Stimulated activated CD8-positive, alpha-beta memory T cell treated with anti-CD3 and anti-CD28 coated beads, Interleukin-12 subunit alpha, Interleukin-12 subunit beta, amount 100 ng/mL, for 24 hours (primary cell): Measurements from ENCODE around the gene CITED4.

Source experiments
- DNase-seq: peaks from one replicate; pipeline ENCODE4 v3.0.0-alpha.2; 2020; ENCODE audit errors: extremely low read depth

Gene CITED4

DNA sequence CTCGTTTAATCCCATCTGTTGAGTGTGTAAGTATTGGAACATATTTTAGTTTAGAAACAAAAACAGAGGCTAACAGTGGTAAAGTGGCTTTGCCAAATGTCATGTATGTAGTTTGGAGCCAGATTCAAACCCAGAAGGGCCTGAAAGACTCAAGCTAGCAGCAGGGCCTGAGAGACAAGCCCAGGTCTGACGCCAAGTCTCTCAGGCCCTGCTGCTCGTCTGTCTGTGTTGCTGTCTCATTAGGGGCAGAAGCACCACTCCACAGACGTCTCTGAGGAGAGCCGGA lies 8.3 kb downstream of the CITED4 start:
- no peak for DNase-seq

DNA sequence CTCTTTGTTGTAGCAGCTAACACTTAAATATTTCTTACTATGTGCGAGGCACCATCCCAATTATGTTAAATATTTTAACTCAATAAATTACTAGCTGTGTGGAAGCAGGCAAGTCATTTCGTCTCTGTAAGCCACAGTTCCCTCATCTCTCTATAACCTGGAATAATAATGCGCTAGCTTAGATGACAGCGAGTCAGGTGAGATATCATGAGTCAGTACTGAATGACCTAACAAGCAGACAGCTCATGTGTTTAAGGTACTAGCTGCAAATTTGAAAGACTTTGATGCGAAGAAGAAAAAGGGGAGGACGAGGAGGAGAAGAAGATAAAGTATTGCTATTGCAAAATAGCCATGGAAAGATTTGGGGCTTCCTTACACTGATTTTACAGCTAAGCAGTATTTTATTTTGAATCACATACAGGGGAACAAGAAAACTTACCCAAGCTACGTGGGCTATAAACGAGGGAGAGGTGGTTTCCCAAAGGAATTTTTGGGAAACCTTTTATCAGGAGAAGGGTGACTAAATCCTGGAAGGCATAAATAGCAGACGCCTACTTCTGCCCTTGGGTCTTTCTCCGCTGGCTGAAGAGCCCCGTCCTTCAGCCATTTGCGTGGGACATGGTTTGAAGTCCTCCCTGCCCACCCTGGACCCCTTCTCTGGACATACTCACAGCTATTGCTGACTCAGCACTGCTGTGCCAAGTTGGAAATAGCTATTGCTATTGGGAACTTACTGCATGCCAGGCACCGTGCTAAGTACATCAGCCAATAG lies 8.9 kb downstream of the CITED4 start:
- DNase-seq = no peak

DNA sequence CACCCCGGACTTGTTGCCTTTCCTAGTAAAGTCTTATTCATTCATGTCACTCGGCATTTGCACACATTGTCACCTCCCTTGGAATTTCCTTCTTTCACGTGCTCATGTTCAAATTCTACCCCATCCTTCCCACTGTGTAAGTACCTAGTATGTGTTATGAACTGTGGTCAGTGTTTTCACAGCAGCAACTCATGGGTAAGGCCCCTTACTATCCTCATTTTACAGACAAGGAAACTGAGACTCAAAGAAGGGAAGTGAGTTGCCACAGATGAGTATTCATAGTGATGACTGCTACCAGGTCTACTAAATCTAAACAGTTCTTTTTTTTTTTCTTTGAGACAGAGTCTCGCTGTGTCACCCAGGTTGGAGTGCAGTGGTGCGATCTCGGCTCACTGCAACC lies 10.5 kb downstream of the CITED4 start:
- DNase-seq = no peak

DNA sequence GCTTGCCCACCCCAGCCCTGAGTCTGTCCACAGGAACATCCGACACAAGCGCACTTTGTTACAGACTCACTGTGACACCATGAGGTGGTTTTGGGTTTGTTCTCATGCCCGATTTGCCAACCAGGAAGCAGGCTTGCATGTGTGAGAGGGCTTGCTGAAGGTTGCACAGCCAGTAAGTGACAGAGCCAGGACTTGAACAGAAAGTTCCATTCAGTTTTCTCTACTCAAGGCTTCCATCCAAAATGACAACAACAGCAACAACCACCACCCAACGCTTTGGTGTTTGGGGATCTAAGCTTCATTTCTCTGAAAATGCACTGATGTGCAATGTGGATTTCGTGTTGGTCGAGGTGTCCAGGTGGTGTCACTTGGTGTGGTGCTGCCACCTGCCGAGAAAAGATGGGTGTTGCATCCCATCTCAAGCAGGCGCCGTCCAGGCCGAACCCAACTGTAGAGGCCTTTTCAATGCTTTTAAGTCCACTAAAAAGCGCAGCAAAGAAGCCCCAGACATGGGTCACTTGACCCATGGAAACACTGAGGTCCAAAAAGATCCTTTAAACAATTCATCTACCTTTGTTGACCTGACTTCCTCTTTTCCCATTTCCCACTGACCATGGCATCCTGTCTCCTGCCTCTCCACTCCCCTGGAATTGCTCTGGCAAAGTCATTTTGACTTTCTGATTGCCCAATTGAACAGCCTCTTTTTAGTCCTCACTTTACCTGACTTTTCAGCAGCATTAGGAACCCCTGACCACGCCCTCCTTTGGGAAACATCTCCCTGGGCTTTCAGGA lies 12.2 kb downstream of the CITED4 start:
- peak; percentile 46 for DNase-seq

DNA sequence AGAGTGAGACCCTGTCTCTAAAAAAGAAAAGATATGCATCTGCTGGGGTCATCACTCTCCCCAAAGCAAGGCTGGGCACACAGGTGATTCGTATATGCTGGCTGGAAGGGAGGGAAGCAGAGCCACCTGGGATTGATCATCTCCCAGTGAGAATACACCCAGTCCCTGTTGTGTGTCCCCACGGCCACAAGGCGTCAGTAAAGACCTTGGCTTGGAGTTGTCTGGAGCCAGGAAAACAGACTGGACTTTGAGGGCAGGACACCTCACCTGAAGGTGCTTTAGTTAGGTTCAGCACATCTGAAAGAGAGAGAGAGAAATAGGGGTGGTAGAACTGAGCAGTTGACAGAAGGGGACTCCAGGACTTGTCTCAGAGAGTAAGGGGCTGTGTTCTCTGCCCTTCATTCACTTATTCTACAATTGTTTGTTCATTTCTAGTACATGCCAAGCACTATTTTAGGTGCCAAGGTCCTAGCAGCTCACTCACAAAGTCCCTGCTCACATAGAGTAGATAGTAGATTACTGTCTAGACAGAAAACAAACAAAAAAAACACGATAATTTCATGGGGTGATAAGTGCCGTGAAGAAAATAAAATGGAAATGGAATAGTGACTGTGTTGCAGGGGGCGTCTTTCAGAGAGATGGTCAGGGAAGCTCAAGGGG lies 13.5 kb downstream of the CITED4 start:
- DNase-seq = no peak

DNA sequence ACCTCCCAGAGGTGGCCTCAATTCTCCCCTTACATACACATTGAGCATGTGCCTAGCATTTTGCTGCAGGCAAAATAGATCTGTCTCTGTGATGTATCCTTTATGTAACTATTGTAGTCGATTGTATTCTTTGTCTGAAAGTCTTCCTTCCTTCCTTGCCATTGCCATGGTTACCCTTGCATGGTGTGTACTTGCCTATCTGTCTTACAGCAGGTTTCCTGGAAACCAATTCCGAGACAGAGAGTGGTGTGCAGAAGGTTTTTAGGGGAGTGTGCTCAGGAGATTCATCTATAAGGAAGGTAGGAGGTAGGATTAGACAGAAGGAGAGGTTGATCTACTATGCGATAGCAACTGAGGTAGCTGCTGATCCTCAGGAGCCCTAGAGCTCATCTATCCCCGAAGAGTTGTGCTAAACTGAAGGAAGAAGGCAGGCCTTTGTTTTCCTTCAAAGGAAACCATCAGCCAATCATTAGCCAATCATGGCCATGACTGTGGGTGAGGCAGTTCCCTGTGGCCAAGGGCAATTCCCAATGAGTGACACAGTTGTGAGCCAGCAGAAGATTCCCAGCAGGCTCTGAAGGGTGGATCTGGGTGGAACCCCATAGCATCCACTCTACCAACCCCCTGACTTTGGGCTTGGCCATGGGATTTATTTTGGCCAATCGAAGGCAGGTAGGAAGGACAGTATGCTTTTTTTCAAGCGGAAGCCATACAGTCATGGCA lies 15.0 kb downstream of the CITED4 start:
- DNase-seq = no peak

DNA sequence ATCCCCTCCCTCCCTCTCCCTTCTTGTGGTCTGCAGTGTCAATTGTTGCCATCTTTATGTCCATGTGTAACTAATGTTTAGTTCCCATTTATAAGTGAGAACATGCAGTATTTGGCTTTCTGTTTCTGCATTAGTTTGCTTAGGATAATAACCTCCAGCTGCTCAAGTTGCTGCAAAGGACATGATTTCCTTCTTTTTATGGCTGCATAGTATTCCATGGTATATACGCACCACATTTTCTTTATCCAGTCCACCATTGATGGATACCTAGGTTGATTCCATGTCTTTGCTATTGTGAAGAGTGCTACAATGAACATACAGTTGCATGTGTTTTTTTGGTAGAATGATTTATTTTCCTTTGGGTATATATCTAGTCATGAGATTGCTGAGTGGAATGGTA lies 16.3 kb downstream of the CITED4 start:
- DNase-seq = no peak

DNA sequence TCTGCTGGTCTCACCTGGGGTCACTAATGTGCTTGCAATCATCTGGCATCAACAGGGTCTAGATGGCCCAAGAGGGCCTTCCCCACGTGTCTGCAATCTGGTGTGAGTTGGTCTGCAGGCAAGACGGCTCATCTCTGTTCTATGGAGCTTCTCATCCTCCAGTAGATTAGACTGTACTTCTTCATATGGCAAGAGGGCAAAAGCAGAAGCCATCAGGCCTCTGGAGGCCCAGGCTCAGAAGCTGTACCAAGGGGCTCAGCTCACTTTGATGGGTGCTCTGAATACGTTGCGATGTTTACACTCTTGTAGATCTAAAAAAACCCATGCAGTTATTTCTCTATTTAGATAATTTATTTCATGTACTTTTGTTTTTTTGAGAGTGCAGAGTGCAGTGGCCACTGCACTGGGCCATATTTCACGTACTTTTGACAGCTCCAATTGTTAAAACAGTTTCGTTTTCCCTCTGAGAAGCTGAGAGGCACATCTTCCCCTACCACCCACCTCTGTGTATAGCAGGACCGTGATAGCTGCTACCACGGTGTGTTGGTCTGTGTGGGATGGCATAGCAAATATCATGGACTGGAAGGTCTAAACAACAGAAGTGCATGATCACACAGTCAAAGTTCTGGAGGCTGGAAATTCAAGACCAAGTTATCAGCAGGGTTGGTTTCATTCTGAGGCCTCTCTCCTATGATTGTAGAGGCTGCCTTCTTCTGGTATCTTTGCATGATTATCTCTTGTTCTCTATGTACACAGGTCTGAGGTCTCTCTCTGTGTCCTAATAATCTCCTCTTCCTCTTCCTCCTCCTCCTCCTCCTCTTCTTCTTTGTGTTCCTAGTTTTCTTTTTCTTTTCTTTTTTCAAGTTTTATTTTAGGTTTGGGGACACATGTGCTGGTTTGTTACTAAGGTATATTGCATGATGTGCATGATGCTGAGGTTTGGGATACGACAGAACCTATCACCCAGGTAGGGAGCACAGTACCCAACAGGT lies 17.0 kb downstream of the CITED4 start:
- no peak for DNase-seq

DNA sequence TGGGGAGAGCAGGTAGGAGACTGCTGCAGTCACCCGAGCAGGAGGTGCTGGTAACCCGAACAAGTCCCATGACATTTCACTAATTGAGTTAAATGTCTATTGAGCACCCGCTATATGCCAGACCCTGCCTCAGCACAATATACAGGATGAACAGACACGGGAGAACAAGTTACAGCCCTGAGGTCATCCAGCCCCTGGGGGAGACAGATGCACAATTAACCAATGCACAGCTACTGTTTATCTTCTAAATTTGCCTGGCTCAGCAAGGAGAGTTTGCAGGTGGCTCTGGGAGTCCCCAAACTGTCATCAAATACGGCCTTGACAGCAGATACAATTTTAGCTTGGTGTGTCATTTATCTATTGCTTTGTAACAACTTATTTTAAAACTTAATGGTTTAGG lies 18.1 kb downstream of the CITED4 start:
- no peak for DNase-seq

DNA sequence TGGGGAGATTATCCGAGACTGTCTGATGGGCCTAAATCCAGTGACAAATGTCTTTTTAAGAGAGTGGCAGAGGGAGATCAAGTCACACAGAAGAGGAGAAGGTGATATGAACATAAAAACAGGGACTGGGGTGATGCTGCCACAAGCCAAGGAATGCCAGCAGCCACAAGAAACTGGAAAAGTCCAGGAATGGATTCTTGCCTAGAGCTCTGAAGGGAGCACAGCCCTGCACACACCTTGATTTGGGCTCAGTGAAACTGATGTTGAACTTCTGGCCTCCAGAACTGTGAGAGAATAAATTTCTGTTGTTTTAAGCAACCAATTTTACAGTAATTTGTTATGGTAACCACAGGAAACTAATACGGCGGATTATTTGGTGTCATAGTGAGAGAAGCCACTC lies 19.5 kb downstream of the CITED4 start:
- no peak for DNase-seq

DNA sequence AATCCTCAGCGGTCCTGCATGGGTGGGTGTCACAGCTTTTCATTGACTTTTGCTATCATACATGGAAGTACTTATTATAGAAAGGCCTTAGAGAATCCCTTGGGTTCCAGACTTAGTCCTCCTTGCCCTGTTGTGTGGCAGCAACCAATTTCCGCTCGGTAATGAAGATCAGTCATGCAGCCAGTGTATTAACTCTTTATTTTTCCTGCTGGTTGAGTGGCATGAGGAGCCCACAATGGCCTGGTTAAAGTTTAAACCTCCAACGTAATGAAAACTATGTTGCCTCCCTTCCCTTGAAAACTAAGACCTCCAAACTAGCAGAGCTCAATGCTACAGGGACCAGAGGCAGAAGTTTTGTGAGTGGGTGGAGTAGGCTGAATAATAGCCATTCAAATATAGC lies 20.0 kb downstream of the CITED4 start:
- DNase-seq = no peak

DNA sequence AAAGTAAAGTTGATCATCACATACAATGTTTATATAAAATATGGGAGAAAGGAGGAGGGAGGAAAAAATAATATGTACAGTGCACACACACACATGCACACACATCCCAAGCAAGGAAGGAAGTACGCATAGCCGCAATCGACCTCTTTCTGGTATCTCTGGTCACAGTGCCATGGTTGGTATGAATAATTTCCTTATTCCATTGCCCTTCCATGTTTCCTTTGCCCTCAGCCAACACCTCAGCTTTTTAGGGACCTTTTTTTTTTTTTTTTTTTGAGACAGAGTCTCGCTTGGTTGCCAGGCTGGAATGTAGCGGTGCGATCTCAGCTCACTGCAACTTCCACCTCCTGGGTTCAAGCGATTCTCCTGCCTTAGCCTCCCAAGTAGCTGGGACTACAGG lies 20.6 kb downstream of the CITED4 start:
- DNase-seq = no peak

DNA sequence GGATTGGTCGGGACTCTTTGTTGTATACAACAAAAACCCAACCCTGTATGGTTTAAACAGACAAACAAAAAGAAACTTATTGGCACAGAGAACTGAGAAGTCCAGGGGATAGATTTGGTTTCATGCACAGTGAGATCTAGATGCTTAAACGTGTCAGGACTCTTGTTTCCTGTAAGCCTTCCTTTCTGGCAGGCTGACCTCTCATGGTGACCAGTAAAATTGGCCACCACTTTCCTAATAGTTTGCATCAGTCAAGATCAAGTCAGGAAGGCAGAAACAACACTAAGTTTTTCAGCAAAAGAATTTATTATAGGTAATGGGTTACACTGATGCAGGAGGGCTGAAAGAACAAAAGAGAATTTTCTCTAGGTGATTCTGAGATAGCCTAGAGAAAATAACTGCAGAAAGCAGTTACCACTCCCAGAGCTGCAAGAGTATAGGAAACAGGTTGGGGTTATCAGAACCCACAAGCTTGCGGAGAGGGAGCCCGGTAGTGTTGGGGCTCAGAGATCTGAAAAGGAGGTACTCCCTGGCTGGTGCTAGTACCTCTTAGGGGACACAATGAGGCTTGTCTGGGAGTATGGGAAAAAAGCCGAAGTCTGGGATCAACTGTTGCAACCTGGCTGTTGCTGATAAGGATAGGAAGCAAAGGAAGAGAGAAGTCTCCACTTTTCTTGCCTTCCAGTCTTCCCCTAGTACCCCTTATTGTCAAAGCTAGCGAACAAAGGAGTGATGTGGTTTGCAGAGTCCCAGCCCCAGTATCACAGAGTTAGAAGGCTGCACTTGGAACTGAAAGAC lies 21.4 kb downstream of the CITED4 start:
- no peak for DNase-seq

DNA sequence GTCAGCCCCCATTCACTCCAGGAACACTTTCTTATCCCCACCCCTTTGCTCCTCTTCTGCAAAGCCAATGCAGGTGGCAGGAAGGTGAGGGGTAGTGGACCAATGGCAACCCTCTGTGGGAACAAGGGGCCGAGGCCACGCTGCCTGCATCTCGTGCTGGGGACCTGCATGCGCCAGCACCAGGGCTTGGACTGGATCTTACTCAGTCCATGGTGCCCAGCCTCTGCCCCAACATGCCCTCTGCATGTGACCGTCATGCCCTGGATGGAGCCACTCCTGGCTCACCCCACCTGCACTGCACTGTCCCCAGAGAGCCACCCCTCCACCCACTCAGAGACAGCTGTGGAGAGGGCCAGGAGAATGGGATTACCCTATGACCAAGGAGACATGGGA lies 22.2 kb downstream of the CITED4 start:
- no peak for DNase-seq

DNA sequence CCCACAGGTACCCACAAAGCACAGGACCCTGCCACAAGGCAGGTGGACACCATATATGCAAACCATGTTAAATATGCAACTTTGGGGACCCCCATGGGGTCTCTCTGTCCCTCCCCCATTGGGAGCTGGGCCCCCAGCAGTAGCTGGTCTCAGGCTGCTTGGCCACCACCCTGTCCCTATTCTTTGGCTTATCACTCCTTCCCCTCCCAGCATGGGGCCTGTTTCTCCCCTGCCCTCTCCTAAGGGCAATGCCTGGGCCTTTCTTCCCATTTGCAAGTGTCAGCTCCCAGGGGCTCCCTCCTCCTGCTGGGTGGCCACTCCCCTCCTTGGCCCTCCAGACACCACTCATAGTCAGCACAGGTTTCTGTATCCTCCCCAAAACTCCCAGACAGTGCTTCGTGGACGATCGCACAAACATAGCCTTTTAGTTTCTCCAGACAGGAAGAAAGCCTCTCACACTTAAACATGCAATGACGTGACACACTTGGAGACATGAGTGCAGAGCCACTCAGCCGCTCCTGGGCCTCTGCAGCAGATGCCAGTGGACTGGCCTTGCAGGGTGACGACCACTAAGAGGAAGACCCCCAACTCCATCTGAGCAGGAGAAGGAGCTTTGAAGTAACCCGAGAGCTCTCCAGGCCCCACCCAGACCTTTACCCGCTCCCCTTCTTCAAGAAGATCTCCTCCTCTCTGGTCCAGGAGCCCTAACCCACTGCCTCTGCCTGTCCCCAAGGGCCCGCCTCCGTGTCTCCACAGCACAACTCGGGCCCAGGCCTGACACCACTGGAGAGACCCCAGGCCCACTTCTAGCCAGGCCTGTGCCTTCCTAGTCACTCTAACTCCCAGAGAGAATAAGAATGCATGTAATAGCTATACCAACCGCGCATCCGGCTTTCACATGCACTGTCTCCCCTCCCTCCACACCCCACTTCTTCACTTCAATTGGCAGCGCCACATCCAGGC lies 22.9 kb downstream of the CITED4 start:
- no peak for DNase-seq

DNA sequence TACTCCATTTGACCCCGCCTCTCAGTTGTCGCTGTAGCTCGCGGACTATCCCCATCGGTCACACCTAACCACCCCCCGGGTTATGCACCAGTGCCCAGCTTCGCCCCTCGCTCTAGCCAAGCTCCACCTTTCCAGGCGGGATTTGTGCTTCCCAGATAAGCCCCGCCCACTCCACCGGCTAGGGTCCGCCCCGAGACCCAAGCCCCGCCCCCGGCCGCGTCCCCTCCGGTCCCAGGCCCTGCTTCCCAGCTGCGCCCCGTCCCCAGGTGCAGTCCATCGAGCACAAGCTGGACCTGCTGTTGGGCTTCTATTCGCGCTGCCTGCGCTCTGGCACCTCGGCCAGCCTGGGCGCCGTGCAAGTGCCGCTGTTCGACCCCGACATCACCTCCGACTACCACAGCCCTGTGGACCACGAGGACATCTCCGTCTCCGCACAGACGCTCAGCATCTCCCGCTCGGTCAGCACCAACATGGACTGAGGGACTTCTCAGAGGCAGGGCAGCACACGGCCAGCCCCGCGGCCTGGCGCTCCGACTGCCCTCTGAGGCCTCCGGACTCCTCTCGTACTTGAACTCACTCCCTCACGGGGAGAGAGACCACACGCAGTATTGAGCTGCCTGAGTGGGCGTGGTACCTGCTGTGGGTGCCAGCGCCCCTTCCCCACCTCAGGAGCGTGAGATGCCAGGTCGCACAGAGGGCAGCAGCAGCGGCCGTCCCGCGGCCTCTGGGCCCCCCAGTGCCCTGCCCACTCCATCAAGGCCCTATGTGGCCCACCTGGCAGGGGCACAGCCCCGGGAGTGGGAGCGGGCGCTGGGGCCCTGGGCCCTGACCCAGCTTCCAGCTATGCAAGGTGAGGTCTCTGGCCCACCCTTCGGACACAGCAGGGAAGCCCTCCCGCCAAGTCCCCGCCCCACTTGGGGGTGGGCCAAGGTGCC lies 23.9 kb downstream of the CITED4 start:
- no peak for DNase-seq

DNA sequence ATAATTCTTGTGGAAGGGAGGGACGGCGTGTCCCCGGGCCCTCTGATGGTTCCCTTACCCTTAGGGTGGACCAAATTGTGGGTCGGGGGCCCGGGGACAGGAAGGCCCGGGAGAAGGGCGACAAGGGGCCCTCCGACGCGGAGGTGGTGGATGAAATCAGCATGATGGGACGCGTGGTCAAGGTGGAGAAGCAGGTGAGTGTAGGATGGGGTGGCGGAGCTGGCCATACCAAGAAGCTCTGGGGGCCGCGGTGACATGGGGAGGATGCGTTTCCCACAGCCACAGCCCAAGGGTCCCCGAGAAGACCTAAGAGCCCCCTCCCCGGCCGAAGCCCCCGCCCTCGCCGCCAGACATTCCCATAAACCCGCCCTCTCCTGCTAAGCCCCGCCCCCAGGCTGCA lies 24.6 kb downstream of the CITED4 start:
- no peak for DNase-seq

DNA sequence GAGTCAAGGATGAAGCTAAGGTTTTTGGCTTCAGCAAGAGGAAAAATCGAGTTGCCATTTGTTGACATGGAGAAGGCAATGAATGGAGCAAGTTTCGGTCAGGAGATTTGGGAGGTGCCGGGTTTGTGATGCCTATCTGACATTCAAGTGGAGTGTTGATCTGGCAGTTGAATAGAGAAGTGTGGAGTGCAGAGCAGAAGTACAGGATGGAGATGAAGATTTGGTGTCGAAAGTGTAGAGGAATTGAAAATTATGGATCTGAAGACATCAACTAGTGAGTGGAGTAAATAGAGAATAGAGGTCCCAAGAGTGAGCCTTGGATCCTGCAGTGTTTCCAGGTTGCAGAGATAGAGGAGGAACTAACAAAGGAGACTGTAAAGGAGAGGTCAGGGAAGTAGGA lies 25.9 kb downstream of the CITED4 start:
- DNase-seq = no peak
